K562 (cell line): ENCODE data around the gene FAM200A.

Experiments
- CTCF ChIP-seq, 3 experiments: IDR thresholded peaks in 2 of 3; conservative IDR thresholded peaks in 1 of 3; 2 replicates each; pipeline ENCODE4 v1.5.1; 2011 to 2012; ENCODE audit warnings: low read length in 3 of 3, mild to moderate bottlenecking in 3 of 3, control low read depth in 2 of 3, improper control_type of control experiment in 1 of 3, inconsistent platforms in 1 of 3, low read depth in 1 of 3, mixed read lengths in 1 of 3, moderate library complexity in 1 of 3; ENCODE audit not compliant: insufficient read depth in 2 of 3
- E2F5 ChIP-seq: sonication (generic); formaldehyde crosslinking; IDR thresholded peaks from 2 replicates; pipeline ENCODE4 v1.8.0; 2022; ENCODE audit warnings: mild to moderate bottlenecking, missing genetic modification reagents
- ELF1 ChIP-seq: fragments of 200-800 bp; sonication (Bioruptor generic); IDR thresholded peaks from 2 replicates; pipeline ENCODE4 v1.6.1; 2016; ENCODE audit warnings: missing genetic modification characterization, missing compliant biosample characterization
- FOXP1 ChIP-seq: sonication (generic); formaldehyde crosslinking; IDR thresholded peaks from 2 replicates; pipeline ENCODE4 v1.8.0; 2022; ENCODE audit warnings: mild to moderate bottlenecking, missing genetic modification reagents
- HNRNPL ChIP-seq: fragments of 200-400 bp; formaldehyde crosslinking; IDR thresholded peaks from 2 replicates; pipeline ENCODE4 v1.6.1; 2017; ENCODE audit warnings: low read depth, mild to moderate bottlenecking, low read length
- NFIC ChIP-seq: fragments of 450-650 bp; IDR thresholded peaks from 2 replicates; pipeline ENCODE4 v1.6.1; 2017; ENCODE audit warnings: mild to moderate bottlenecking, inconsistent platforms
- NFRKB ChIP-seq: fragments of 450-650 bp; IDR thresholded peaks from 2 replicates; pipeline ENCODE4 v1.6.1; 2016; ENCODE audit warnings: low read depth
- RAD21 ChIP-seq, 2 experiments: fragments of 250-450 bp in 1 of 2; fragments of 450-650 bp in 1 of 2; sonication (Bioruptor Pico) in 1 of 2; formaldehyde crosslinking in 1 of 2; IDR thresholded peaks in 1 of 2; conservative IDR thresholded peaks in 1 of 2; 2 replicates each; pipeline versions ENCODE4 v1.4.0 to v1.8.0; 2020 to 2022; ENCODE audit warnings: mild to moderate bottlenecking in 2 of 2, moderate library complexity in 1 of 2
- TAF1 ChIP-seq: IDR thresholded peaks from 2 replicates; pipeline ENCODE4 v1.6.1; 2011; ENCODE audit warnings: mild to moderate bottlenecking, low read length, moderate library complexity; ENCODE audit not compliant: insufficient read depth, control insufficient read depth, severe bottlenecking; ENCODE audit errors: extremely low read depth
- U2AF1 ChIP-seq: fragments of 200-400 bp; formaldehyde crosslinking; optimal IDR thresholded peaks from 2 replicates; pipeline ENCODE3; 2017; ENCODE audit warnings: mild to moderate bottlenecking, low read depth, low read length, moderate library complexity
- ZBED1 ChIP-seq: IDR thresholded peaks from 2 replicates; pipeline ENCODE4 v1.6.1; 2014
- ZBTB40 ChIP-seq, 2 experiments: fragments of 450-650 bp in 1 of 2; sonication (generic) in 1 of 2; formaldehyde crosslinking in 1 of 2; IDR thresholded peaks; 2 replicates each; pipeline versions ENCODE4 v1.7.1 to v1.9.0; 2016 to 2022; ENCODE audit warnings: inconsistent platforms in 1 of 2, mild to moderate bottlenecking in 1 of 2, missing genetic modification reagents in 1 of 2
- ZNF655 ChIP-seq: fragments of 250-450 bp; sonication (Bioruptor Pico); IDR thresholded peaks from 2 replicates; pipeline ENCODE4 v1.5.0; 2021
- ZSCAN29 ChIP-seq: fragments of 450-650 bp; IDR thresholded peaks from 2 replicates; pipeline ENCODE4 v1.6.1; 2017

- TF ChIP-seq NFRKB (no peak), ELF1 (no peak), ZSCAN29 (no peak), NFIC (no peak), CTCF (IDR thresholded peaks at IDR 0.05 in 2 of 3, conservative IDR thresholded peaks at IDR 0.05 in 1 of 3; ENCODE audit: insufficient read depth in 2 of 3, low read depth in 1 of 3, low read length in 3 of 3) (no peak), ZBTB40 (IDR thresholded peaks at IDR 0.05) (no peak), ZBTB40 (CRISPR knock-in tag; IDR thresholded peaks at IDR 0.05) (no peak), TAF1 (no peak), ZBED1 (no peak), E2F5 (CRISPR knock-in tag) (no peak), ZNF655 (CRISPR knock-in tag) (no peak), RAD21 (CRISPR knock-in tag; conservative IDR thresholded peaks at IDR 0.05 in 1 of 2, IDR thresholded peaks at IDR 0.05 in 1 of 2) (no peak), HNRNPL (no peak), FOXP1 (CRISPR knock-in tag) (no peak), U2AF1 (no peak)
These were observed 10.3 kb upstream of the FAM200A start for GRCh38 chr7:99562114-99562784.
